Osteoblast (primary cell): ENCODE results near the gene IBA57. TPM values are rescaled to one million over a fixed set of nuclear protein-coding genes. Genes with fewer than 3 reads are reported as not detected.

Experiments
- DNase-seq: peaks from one replicate; pipeline ENCODE4 v3.0.0; 2011; ENCODE audit warnings: low spot score, mixed read lengths; ENCODE audit not compliant: insufficient read length; ENCODE audit errors: missing footprints
- H2AFZ ChIP-seq: 2 replicates; pipeline ENCODE4 v1.6.0; 2011; ENCODE audit warnings: mild to moderate bottlenecking, low read length
- H3K27ac ChIP-seq: 2 replicates; pipeline ENCODE4 v1.5.1; 2011; ENCODE audit warnings: mild to moderate bottlenecking, low read depth, low read length, moderate library complexity
- H3K27me3 ChIP-seq: 2 replicates; pipeline ENCODE4 v1.6.0; 2012; ENCODE audit warnings: mild to moderate bottlenecking, control low read depth, inconsistent platforms, low read length, moderate library complexity; ENCODE audit not compliant: insufficient read depth
- H3K36me3 ChIP-seq: 2 replicates; pipeline ENCODE4 v1.5.1; 2011; ENCODE audit warnings: mild to moderate bottlenecking, low read length, control low read depth, moderate library complexity; ENCODE audit not compliant: insufficient read depth
- H3K4me1 ChIP-seq: 2 replicates; pipeline ENCODE4 v1.5.1; 2011; ENCODE audit warnings: mild to moderate bottlenecking, low read length, control low read depth, moderate library complexity; ENCODE audit not compliant: insufficient read depth
- H3K4me2 ChIP-seq: 2 replicates; pipeline ENCODE4 v1.6.0; 2011; ENCODE audit warnings: mild to moderate bottlenecking, low read length; ENCODE audit not compliant: insufficient read depth
- H3K4me3 ChIP-seq: fragments of 200-600 bp; sonication (generic); 3 replicates; pipeline ENCODE4 v1.5.1; 2012; ENCODE audit warnings: mild to moderate bottlenecking, low read length, inconsistent platforms; ENCODE audit not compliant: insufficient read depth
- H3K79me2 ChIP-seq: 2 replicates; pipeline ENCODE4 v1.6.0; 2012; ENCODE audit warnings: mild to moderate bottlenecking, low read length, control low read depth, inconsistent platforms; ENCODE audit not compliant: insufficient read depth
- H3K9me3 ChIP-seq: 2 replicates; pipeline ENCODE4 v1.5.1; 2011; ENCODE audit warnings: low read depth, low read length, control low read depth
- H4K20me1 ChIP-seq: 2 replicates; pipeline ENCODE4 v1.6.0; 2012; ENCODE audit warnings: mild to moderate bottlenecking, low read length, control low read depth; ENCODE audit not compliant: insufficient read depth
- CTCF ChIP-seq: IDR thresholded peaks from 2 replicates; pipeline ENCODE4 v1.5.1; 2011; ENCODE audit warnings: mild to moderate bottlenecking, low read depth, low read length, moderate library complexity; ENCODE audit errors: extremely low read depth
- total RNA-seq: library from RNA; depleted of rRNA; stranded (reverse); fragments of >200 nt; gene quantifications from 2 replicates; pipeline ENCODE4 v1.2.3, GENCODE V29; 2012

Gene IBA57
- total RNA-seq, 1 donor = 4.7 TPM

GRCh38 chr1:228194436-228194835 is 28.8 kb downstream of the IBA57 start:
- no peaks in the 10 kb centered on the region for H3K9me3 ChIP-seq
- H3K4me2 ChIP-seq = no peak overlapping the region
- no peaks in the 10 kb centered on the region for H3K79me2 ChIP-seq
- H3K4me1 ChIP-seq = no peaks in the 10 kb centered on the region
- no peaks in the 10 kb centered on the region for H3K36me3 ChIP-seq
- H2AFZ ChIP-seq = no peak overlapping the region
- no peak overlapping the region for H3K27ac ChIP-seq
- no peaks in the 10 kb centered on the region for H4K20me1 ChIP-seq
- H3K27me3 ChIP-seq = no peaks in the 10 kb centered on the region
- no peak for DNase-seq
- TF ChIP-seq CTCF = no peak
- H3K4me3 ChIP-seq = no peak overlapping the region

- no peaks in the 10 kb centered on the region for H3K27me3 ChIP-seq
- no peaks in the 10 kb centered on the region for H3K36me3 ChIP-seq
- no peaks in the 10 kb centered on the region for H3K79me2 ChIP-seq
- no peaks in the 10 kb centered on the region for H4K20me1 ChIP-seq
- H3K4me3 ChIP-seq = no peak overlapping the region
- no peak overlapping the region for H3K4me2 ChIP-seq
- no peak for TF ChIP-seq CTCF
- no peak overlapping the region for H3K27ac ChIP-seq
- DNase-seq = no peak
- no peak overlapping the region for H2AFZ ChIP-seq
- no peaks in the 10 kb centered on the region for H3K4me1 ChIP-seq
- no peaks in the 10 kb centered on the region for H3K9me3 ChIP-seq
Measured at GRCh38 chr1:228194921-228195812, 29.6 kb downstream of the IBA57 start.

GRCh38 chr1:228197555-228198147 is 32.0 kb downstream of the IBA57 start:
- H3K27me3 ChIP-seq = no peaks in the 10 kb centered on the region
- no peak for DNase-seq
- H3K27ac ChIP-seq = no peak overlapping the region
- no peak overlapping the region for H3K4me3 ChIP-seq
- H2AFZ ChIP-seq = no peak overlapping the region
- TF ChIP-seq CTCF = no peak
- no peaks in the 10 kb centered on the region for H3K9me3 ChIP-seq
- H3K4me2 ChIP-seq = no peak overlapping the region
- H3K4me1 ChIP-seq = no peaks in the 10 kb centered on the region
- H3K79me2 ChIP-seq = no peaks in the 10 kb centered on the region
- no peaks in the 10 kb centered on the region for H4K20me1 ChIP-seq
- no peaks in the 10 kb centered on the region for H3K36me3 ChIP-seq

GRCh38 chr1:228198977-228199590 is 33.5 kb downstream of the IBA57 start:
- Histone ChIP-seq H3K27ac (no peak overlapping the region), H3K9me3 (no peaks in the 10 kb centered on the region)
- no peak for TF ChIP-seq CTCF

More at GRCh38 chr1:228198977-228199590, 33.5 kb downstream of the IBA57 start:
- no peaks in the 10 kb centered on the region for H3K4me1 ChIP-seq
- no peaks in the 10 kb centered on the region for H3K36me3 ChIP-seq
- H3K4me2 ChIP-seq = no peak overlapping the region
- DNase-seq = no peak
- no peak overlapping the region for H3K4me3 ChIP-seq
- H3K79me2 ChIP-seq = no peaks in the 10 kb centered on the region
- H3K27me3 ChIP-seq = no peaks in the 10 kb centered on the region
- no peaks in the 10 kb centered on the region for H4K20me1 ChIP-seq
- H2AFZ ChIP-seq = no peak overlapping the region
